ENCODE results near the gene C10orf67.

GRCh38 chr10:23195846-23196600 lies 148.6 kb downstream of the C10orf67 start:
- TF ChIP-seq CTCF (IDR thresholded peaks at IDR 0.05; ENCODE audit: insufficient read depth, low read length, poor library complexity, severe bottlenecking): no peak
- no peak for TF ChIP-seq EZH2phosphoT487 (conservative IDR thresholded peaks at IDR 0.05; ENCODE audit: low read length)
